DND-41 (cell line): ENCODE data around the gene GLRA1.

Experiments used
- ATAC-seq: fragments of 200-7000 bp; cut with Tn5 transposase; 3 replicates; pipeline ENCODE4 v1.9.1; 2021; ENCODE audit warnings: low read depth; ENCODE audit not compliant: insufficient read depth
- DNase-seq: peaks from one replicate; pipeline ENCODE4 v3.0.0-alpha.2; 2020
- H2AFZ ChIP-seq: 2 replicates; pipeline ENCODE4 v1.6.0; 2012; ENCODE audit warnings: low read depth, low read length
- H3K27ac ChIP-seq: 2 replicates; pipeline ENCODE4 v1.5.1; 2012; ENCODE audit warnings: low read length, inconsistent platforms
- H3K27me3 ChIP-seq: fragments of 200-600 bp; sonication (generic); 2 replicates; pipeline ENCODE4 v1.6.0; 2012; ENCODE audit warnings: low read length, mild to moderate bottlenecking, inconsistent platforms; ENCODE audit not compliant: insufficient read depth, poor library complexity
- H3K36me3 ChIP-seq: 2 replicates; pipeline ENCODE4 v1.5.1; 2012; ENCODE audit warnings: low read length, inconsistent platforms; ENCODE audit not compliant: insufficient read depth
- H3K4me1 ChIP-seq: 2 replicates; pipeline ENCODE4 v1.5.1; 2012; ENCODE audit warnings: mild to moderate bottlenecking, low read length; ENCODE audit not compliant: insufficient read depth
- H3K4me2 ChIP-seq: 2 replicates; pipeline ENCODE4 v1.6.0; 2012; ENCODE audit warnings: mild to moderate bottlenecking, moderate library complexity, low read length, inconsistent platforms; ENCODE audit not compliant: insufficient read depth
- H3K4me3 ChIP-seq, 2 experiments: fragments of 200-600 bp in 1 of 2; shearing (Covaris generic) in 1 of 2; 2 replicates each; pipeline ENCODE4 v1.5.1; 2012 to 2016; ENCODE audit warnings: inconsistent platforms in 2 of 2, low read length in 2 of 2, mild to moderate bottlenecking in 2 of 2, low read depth in 1 of 2, moderate library complexity in 1 of 2
- H3K79me2 ChIP-seq: 2 replicates; pipeline ENCODE4 v1.6.0; 2012; ENCODE audit warnings: low read length, inconsistent platforms; ENCODE audit not compliant: insufficient read depth
- H3K9ac ChIP-seq: 2 replicates; pipeline ENCODE4 v1.6.0; 2012; ENCODE audit warnings: low read depth, mild to moderate bottlenecking, inconsistent platforms, low read length, moderate library complexity
- H3K9me3 ChIP-seq: 2 replicates; pipeline ENCODE4 v1.5.1; 2012; ENCODE audit warnings: low read length, moderate library complexity, mild to moderate bottlenecking, inconsistent platforms; ENCODE audit not compliant: insufficient read depth, severe bottlenecking
- H4K20me1 ChIP-seq: 2 replicates; pipeline ENCODE4 v1.6.0; 2012; ENCODE audit warnings: low read length; ENCODE audit not compliant: insufficient read depth
- CTCF ChIP-seq: IDR thresholded peaks from 2 replicates; pipeline ENCODE4 v1.5.1; 2012; ENCODE audit warnings: borderline replicate concordance, low read length, moderate library complexity, mild to moderate bottlenecking; ENCODE audit not compliant: poor library complexity, severe bottlenecking; ENCODE audit errors: extremely low read depth
- EZH2 ChIP-seq: IDR thresholded peaks from 3 replicates; pipeline ENCODE4 v1.6.1; 2012; ENCODE audit warnings: borderline replicate concordance, low read depth, mild to moderate bottlenecking, moderate library complexity, low read length, inconsistent platforms; ENCODE audit not compliant: severe bottlenecking

Gene GLRA1

GRCh38 chr5:151966046-151966445, 41.4 kb upstream of the GLRA1 start:
- TF ChIP-seq CTCF: no peak
- no peak for TF ChIP-seq EZH2
- no peak overlapping the region for H3K9ac ChIP-seq
- no peak overlapping the region for H3K4me3 ChIP-seq
- H2AFZ ChIP-seq: no peak overlapping the region
- H3K27me3 ChIP-seq: peaks cover 8% of the 10 kb centered on the region
- H3K4me1 ChIP-seq: no peaks in the 10 kb centered on the region
- no peaks in the 10 kb centered on the region for H3K79me2 ChIP-seq
- no peaks in the 10 kb centered on the region for H4K20me1 ChIP-seq
- ATAC-seq (no peak), DNase-seq (no peak)
- H3K27ac ChIP-seq: no peak overlapping the region
- H3K36me3 ChIP-seq: no peaks in the 10 kb centered on the region
- no peak overlapping the region for H3K4me2 ChIP-seq
- no peaks in the 10 kb centered on the region for H3K9me3 ChIP-seq

GRCh38 chr5:151964471-151964870, 39.8 kb upstream of the GLRA1 start:
- TF ChIP-seq EZH2 (no peak), CTCF (no peak)

GRCh38 chr5:151961557-151961956, 36.9 kb upstream of the GLRA1 start:
- TF ChIP-seq EZH2 (no peak), CTCF (no peak)
- Histone ChIP-seq H3K4me3 (no peak overlapping the region), H3K9me3 (no peaks in the 10 kb centered on the region), H2AFZ (no peak overlapping the region), H3K36me3 (no peaks in the 10 kb centered on the region), H3K4me1 (no peaks in the 10 kb centered on the region), H3K9ac (no peak overlapping the region), H4K20me1 (no peaks in the 10 kb centered on the region), H3K4me2 (no peak overlapping the region), H3K27me3 (peaks cover 12% of the 10 kb centered on the region), H3K27ac (no peak overlapping the region), H3K79me2 (no peaks in the 10 kb centered on the region)
- no peak for ATAC-seq
- no peak for DNase-seq

More at GRCh38 chr5:151964471-151964870, 39.8 kb upstream of the GLRA1 start:
- DNase-seq (no peak), ATAC-seq (no peak)
- no peak overlapping the region for H3K27ac ChIP-seq
- H4K20me1 ChIP-seq: no peaks in the 10 kb centered on the region
- H3K4me1 ChIP-seq: no peaks in the 10 kb centered on the region
- no peak overlapping the region for H2AFZ ChIP-seq
- H3K9ac ChIP-seq: no peak overlapping the region
- no peak overlapping the region for H3K4me2 ChIP-seq
- H3K4me3 ChIP-seq: no peak overlapping the region
- H3K27me3 ChIP-seq: peaks cover 12% of the 10 kb centered on the region
- no peaks in the 10 kb centered on the region for H3K79me2 ChIP-seq
- H3K36me3 ChIP-seq: no peaks in the 10 kb centered on the region
- H3K9me3 ChIP-seq: no peaks in the 10 kb centered on the region

GRCh38 chr5:151958111-151958510, 33.5 kb upstream of the GLRA1 start:
- no peak for TF ChIP-seq CTCF
- TF ChIP-seq EZH2: no peak
- H4K20me1 ChIP-seq: no peaks in the 10 kb centered on the region
- H3K4me2 ChIP-seq: no peak overlapping the region
- ATAC-seq (no peak), DNase-seq (no peak)
- H3K4me3 ChIP-seq: no peak overlapping the region
- H3K36me3 ChIP-seq: no peaks in the 10 kb centered on the region
- peaks cover 11% of the 10 kb centered on the region for H3K27me3 ChIP-seq
- H2AFZ ChIP-seq: no peak overlapping the region
- no peaks in the 10 kb centered on the region for H3K4me1 ChIP-seq
- no peak overlapping the region for H3K27ac ChIP-seq
- H3K9ac ChIP-seq: no peak overlapping the region
- H3K9me3 ChIP-seq: no peaks in the 10 kb centered on the region
- H3K79me2 ChIP-seq: no peaks in the 10 kb centered on the region
